HepG2 (cell line): ENCODE results near the gene ARHGAP4. TPM values are rescaled to one million over a fixed set of nuclear protein-coding genes. Genes with fewer than 3 reads are reported as not detected.
A peak's percentile ranks its signal among the peaks of the same experiment; 100 is the strongest.

ENCODE experiments used
- GABPB1 ChIP-seq: IDR thresholded peaks from 2 replicates; pipeline ENCODE4 v1.6.1; 2016; ENCODE audit warnings: mild to moderate bottlenecking, missing genetic modification reagents, moderate library complexity, missing compliant biosample characterization
- HMGXB4 ChIP-seq, 2 experiments: sonication (generic) in 1 of 2; formaldehyde crosslinking in 1 of 2; IDR thresholded peaks; 2 replicates each; pipeline versions ENCODE4 v1.4.0 to v1.6.1; 2018 to 2020; ENCODE audit warnings: missing genetic modification reagents in 2 of 2, borderline replicate concordance in 1 of 2, low read depth in 1 of 2, mild to moderate bottlenecking in 1 of 2, missing biosample characterization in 1 of 2
- NFRKB ChIP-seq: fragments of 450-650 bp; IDR thresholded peaks from 2 replicates; pipeline ENCODE4 v1.6.1; 2017
- PATZ1 ChIP-seq: sonication (generic); formaldehyde crosslinking; IDR thresholded peaks from 2 replicates; pipeline ENCODE4 v1.4.0; 2020; ENCODE audit warnings: missing genetic modification reagents
- TAF15 ChIP-seq: fragments of 200-400 bp; formaldehyde crosslinking; IDR thresholded peaks from one replicate; pipeline ENCODE4 v1.6.1; 2018; ENCODE audit warnings: mild to moderate bottlenecking, low read depth, low read length; ENCODE audit not compliant: poor library complexity, severe bottlenecking
- THAP11 ChIP-seq: IDR thresholded peaks from 2 replicates; pipeline ENCODE4 v1.6.1; 2016; ENCODE audit warnings: missing biosample characterization, missing genetic modification reagents
- YEATS4 ChIP-seq: sonication (generic); formaldehyde crosslinking; IDR thresholded peaks from 2 replicates; pipeline ENCODE4 v1.4.0; 2020; ENCODE audit warnings: missing genetic modification reagents, borderline replicate concordance
- ZFY ChIP-seq: sonication (generic); formaldehyde crosslinking; IDR thresholded peaks from 2 replicates; pipeline ENCODE4 v1.4.0; 2020; ENCODE audit warnings: missing genetic modification reagents
- ZNF234 ChIP-seq: sonication (generic); formaldehyde crosslinking; conservative IDR thresholded peaks from 2 replicates; pipeline ENCODE4 v1.5.1; 2020; ENCODE audit warnings: mild to moderate bottlenecking, missing genetic modification reagents
- ZNF350 ChIP-seq: sonication (generic); formaldehyde crosslinking; IDR thresholded peaks from 2 replicates; pipeline ENCODE4 v1.4.0; 2020; ENCODE audit warnings: mild to moderate bottlenecking, low read depth, missing genetic modification reagents, borderline replicate concordance
- ZNF704 ChIP-seq: sonication (generic); formaldehyde crosslinking; IDR thresholded peaks from 2 replicates; pipeline ENCODE4 v1.8.1; 2023; ENCODE audit warnings: mild to moderate bottlenecking, inconsistent platforms, moderate library complexity, missing genetic modification reagents, borderline replicate concordance
- ZNF724P ChIP-seq: sonication (generic); formaldehyde crosslinking; IDR thresholded peaks from 2 replicates; pipeline ENCODE4 v1.8.0; 2022; ENCODE audit warnings: missing genetic modification reagents, borderline replicate concordance
- polyA plus RNA-seq, 8 experiments: library from polyadenylated mRNA; depleted of rRNA in 3 of 8; stranded (reverse) in 7 of 8; unstranded in 1 of 8; fragments of >200 nt; fragmentation: Illumina TruSeq in 4 of 8; extraction: Trizol in 4 of 8; gene quantifications; 2 replicates each; pipeline versions ENCODE4 v1.2.1 to v1.2.3, GENCODE V29; 2011 to 2016; ENCODE audit warnings: low read depth in 4 of 8, missing spikeins in 1 of 8, mixed read lengths in 1 of 8; ENCODE audit not compliant: insufficient read depth in 1 of 8
- total RNA-seq, 5 experiments: library from RNA; depleted of rRNA; stranded (reverse); fragments of >200 nt; fragmentation: Illumina TruSeq; extraction: Trizol; gene quantifications; 2 replicates each; pipeline ENCODE4 v1.2.3, GENCODE V29; 2016; ENCODE audit warnings: low read depth in 1 of 5
- TF ChIP-seq, protein P1 (sequence below): sonication (generic); formaldehyde crosslinking; IDR thresholded peaks from 2 replicates; pipeline ENCODE4 v1.4.0; 2020; ENCODE audit warnings: mild to moderate bottlenecking, missing genetic modification reagents
- TF ChIP-seq, protein P2 (sequence below): sonication (generic); formaldehyde crosslinking; IDR thresholded peaks from 2 replicates; pipeline ENCODE4 v1.5.0; 2020; ENCODE audit warnings: mild to moderate bottlenecking, missing genetic modification reagents
- TF ChIP-seq, protein P3 (sequence below): sonication (generic); formaldehyde crosslinking; IDR thresholded peaks from 2 replicates; pipeline ENCODE4 v1.4.0; 2020; ENCODE audit warnings: missing genetic modification reagents

ARHGAP4 gene
- total and polyA plus RNA-seq, 2 of the 13 experiments (the other 11 are each of a cell fraction or from before 2014, with no cell fraction given): 0.57 to 0.64 TPM

GRCh38 chrX:153971450-153972367, 45.6 kb upstream of the ARHGAP4 start, which contains the start of gene HCFC1 (continued):
- TF ChIP-seq ZNF704 (no peak), TAF15 (peak; percentile 56), ZFY (CRISPR knock-in tag) (peak; percentile 40; the same call in 1 of the 2 replicates), THAP11 (CRISPR knock-in tag) (peak; percentile 64), ZNF724P (CRISPR knock-in tag) (peak; percentile 68; the same call in 1 of the 2 replicates), NFRKB (peak; percentile 76), HMGXB4 (CRISPR knock-in tag; IDR thresholded peaks at IDR 0.05; ENCODE audit: borderline replicate concordance in 1 of 2, low read depth in 1 of 2) (peak in 1 of 2 experiments; percentile 63; a peak in 2 of 4 replicates), YEATS4 (CRISPR knock-in tag) (peak; percentile 59; the same call in 1 of the 2 replicates), ZNF350 (peak; percentile 27; the same call in 1 of the 2 replicates), PATZ1 (CRISPR knock-in tag) (peak; percentile 78), ZNF234 (CRISPR knock-in tag) (no peak), GABPB1 (CRISPR knock-in tag) (peak; percentile 64)
- TF ChIP-seq, protein P1, sequence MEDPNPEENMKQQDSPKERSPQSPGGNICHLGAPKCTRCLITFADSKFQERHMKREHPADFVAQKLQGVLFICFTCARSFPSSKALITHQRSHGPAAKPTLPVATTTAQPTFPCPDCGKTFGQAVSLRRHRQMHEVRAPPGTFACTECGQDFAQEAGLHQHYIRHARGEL: no peak
- TF ChIP-seq, protein P2, sequence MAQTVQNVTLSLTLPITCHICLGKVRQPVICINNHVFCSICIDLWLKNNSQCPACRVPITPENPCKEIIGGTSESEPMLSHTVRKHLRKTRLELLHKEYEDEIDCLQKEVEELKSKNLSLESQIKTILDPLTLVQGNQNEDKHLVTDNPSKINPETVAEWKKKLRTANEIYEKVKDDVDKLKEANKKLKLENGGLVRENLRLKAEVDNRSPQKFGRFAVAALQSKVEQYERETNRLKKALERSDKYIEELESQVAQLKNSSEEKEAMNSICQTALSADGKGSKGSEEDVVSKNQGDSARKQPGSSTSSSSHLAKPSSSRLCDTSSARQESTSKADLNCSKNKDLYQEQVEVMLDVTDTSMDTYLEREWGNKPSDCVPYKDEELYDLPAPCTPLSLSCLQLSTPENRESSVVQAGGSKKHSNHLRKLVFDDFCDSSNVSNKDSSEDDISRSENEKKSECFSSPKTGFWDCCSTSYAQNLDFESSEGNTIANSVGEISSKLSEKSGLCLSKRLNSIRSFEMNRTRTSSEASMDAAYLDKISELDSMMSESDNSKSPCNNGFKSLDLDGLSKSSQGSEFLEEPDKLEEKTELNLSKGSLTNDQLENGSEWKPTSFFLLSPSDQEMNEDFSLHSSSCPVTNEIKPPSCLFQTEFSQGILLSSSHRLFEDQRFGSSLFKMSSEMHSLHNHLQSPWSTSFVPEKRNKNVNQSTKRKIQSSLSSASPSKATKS: no peak
- TF ChIP-seq, protein P3, sequence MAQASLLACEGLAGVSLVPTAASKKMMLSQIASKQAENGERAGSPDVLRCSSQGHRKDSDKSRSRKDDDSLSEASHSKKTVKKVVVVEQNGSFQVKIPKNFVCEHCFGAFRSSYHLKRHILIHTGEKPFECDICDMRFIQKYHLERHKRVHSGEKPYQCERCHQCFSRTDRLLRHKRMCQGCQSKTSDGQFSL (CRISPR knock-in tag): peak; percentile 92
